Chondrocyte (in vitro differentiated cells): ENCODE data around the gene COL19A1. TPM values are rescaled to one million over a fixed set of nuclear protein-coding genes. Genes with fewer than 3 reads are reported as not detected.

Experiments
- DNase-seq: peaks from one replicate; pipeline ENCODE4 v3.0.0; 2021; ENCODE audit warnings: mixed read lengths, low spot score
- H3K27ac Mint-ChIP-seq: one replicate; pipeline ENCODE4 v1.8.0; 2021; ENCODE audit warnings: mild to moderate bottlenecking, moderate library complexity, mixed read lengths; ENCODE audit not compliant: unreplicated experiment
- H3K27me3 Mint-ChIP-seq: 2 replicates; pipeline ENCODE4 v1.8.0; 2021; ENCODE audit warnings: low read depth, mixed read lengths
- H3K36me3 Mint-ChIP-seq: 2 replicates; pipeline ENCODE4 v1.8.0; 2021; ENCODE audit warnings: low read depth, mixed read lengths
- H3K4me1 Mint-ChIP-seq: 2 replicates; pipeline ENCODE4 v1.8.0; 2021; ENCODE audit warnings: low read depth, mild to moderate bottlenecking, mixed read lengths
- H3K4me3 Mint-ChIP-seq: one replicate; pipeline ENCODE4 v1.8.0; 2021; ENCODE audit warnings: mild to moderate bottlenecking, moderate library complexity, mixed read lengths; ENCODE audit not compliant: unreplicated experiment
- H3K9me3 Mint-ChIP-seq: 2 replicates; pipeline ENCODE4 v1.8.0; 2021; ENCODE audit warnings: low read depth, mixed read lengths
- total RNA-seq: library from RNA; stranded (reverse); gene quantifications from 3 replicates; pipeline ENCODE4 v1.2.1, GENCODE V29; 2021
- TF ChIP-seq, protein P1 (sequence below): fragments of 200-600 bp; sonication (generic); IDR thresholded peaks from 2 replicates; pipeline ENCODE4 v1.5.0; 2021; ENCODE audit warnings: antibody characterized with exemption, mild to moderate bottlenecking, moderate library complexity

COL19A1 gene
- total RNA-seq, 1 donor from 2014 or later: 2.0 TPM

DNA sequence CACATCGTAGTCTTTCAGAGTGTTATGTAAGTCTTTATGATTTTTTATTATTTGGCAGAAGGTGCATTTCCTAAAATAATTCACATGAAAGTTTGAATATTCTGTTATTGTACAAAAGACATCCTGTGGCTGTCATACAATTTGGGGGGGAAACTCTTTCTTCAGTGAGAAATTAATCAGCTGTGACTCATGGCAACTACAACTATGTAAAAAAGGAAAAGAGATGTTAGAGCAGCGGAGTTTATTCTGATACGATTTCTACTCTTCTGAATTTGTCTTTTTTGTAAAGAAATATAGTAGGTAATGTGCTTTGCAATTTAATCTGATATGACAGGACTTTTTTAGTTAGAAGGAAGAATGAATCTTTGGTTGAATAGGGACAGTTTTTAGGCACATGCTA, 14.2 kb downstream of the COL19A1 start:
- Mint-ChIP-seq H3K4me1 (peaks cover 3% of the 10 kb centered on the region), H3K9me3 (no peaks in the 10 kb centered on the region), H3K36me3 (no peaks in the 10 kb centered on the region), H3K27me3 (no peaks in the 10 kb centered on the region), H3K27ac (no peak overlapping the region), H3K4me3 (no peak overlapping the region)
- DNase-seq: no peak
- TF ChIP-seq, protein P1, sequence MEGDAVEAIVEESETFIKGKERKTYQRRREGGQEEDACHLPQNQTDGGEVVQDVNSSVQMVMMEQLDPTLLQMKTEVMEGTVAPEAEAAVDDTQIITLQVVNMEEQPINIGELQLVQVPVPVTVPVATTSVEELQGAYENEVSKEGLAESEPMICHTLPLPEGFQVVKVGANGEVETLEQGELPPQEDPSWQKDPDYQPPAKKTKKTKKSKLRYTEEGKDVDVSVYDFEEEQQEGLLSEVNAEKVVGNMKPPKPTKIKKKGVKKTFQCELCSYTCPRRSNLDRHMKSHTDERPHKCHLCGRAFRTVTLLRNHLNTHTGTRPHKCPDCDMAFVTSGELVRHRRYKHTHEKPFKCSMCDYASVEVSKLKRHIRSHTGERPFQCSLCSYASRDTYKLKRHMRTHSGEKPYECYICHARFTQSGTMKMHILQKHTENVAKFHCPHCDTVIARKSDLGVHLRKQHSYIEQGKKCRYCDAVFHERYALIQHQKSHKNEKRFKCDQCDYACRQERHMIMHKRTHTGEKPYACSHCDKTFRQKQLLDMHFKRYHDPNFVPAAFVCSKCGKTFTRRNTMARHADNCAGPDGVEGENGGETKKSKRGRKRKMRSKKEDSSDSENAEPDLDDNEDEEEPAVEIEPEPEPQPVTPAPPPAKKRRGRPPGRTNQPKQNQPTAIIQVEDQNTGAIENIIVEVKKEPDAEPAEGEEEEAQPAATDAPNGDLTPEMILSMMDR: no peak

DNA sequence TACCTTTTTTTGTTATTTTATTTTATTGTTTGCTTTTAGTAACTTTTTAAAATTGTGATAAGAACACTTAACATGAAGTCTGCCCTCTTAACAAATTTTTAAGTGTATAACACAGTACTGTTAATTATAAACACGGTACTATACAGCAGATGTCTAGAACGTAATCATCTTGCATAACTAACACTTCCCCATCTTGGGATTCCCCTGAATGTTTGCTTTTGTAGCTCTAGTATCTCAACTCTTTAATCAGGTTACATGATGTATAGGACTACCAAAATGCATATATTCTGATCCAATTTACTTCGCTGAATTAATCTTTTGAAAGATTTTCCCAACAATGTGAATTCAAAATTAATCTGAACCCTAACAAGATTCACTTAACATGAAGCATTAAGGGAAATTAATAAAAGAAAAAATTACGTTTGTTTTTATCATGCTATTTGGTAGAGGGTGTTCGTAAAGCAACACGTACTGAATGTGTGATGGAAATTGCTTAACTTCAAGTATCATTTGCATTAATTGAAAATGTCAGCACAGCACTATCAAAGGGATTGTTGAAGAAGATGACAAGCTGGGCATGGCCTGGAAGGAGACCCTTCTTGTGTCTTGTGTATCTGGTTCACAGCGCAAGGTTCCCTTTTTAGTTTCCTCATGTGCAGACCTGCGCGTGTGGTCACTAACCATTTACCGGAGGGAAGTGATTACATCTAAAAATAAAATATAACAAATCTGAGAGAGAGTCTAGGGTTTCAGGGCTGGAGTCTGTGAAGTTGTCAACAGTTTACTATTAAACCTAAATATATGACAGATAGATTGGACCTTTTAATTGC, 15.2 kb downstream of the COL19A1 start:
- DNase-seq: no peak
- Mint-ChIP-seq H3K4me1 (peaks cover 3% of the 10 kb centered on the region), H3K9me3 (no peaks in the 10 kb centered on the region), H3K4me3 (no peak overlapping the region), H3K27ac (no peak overlapping the region), H3K27me3 (no peaks in the 10 kb centered on the region), H3K36me3 (no peaks in the 10 kb centered on the region)
- TF ChIP-seq, protein P1: no peak

DNA sequence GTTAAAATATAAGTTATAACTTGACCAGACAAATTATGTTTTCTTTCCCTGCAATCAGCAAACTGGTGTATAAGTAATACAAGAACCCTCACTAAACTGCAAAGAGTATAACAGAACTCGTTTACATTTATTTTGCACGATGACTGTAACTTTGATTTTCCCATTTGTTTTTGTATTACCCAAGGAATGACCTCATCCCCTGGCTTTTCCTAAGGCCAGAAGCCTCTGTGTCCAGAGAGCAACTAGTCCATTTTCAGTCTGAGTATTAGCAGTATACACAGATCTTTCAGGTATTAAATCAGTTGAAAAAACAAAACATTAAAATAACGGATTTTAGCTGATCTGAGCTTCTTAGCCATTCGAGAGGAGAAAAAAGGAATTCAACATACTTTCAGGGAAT, 17.2 kb downstream of the COL19A1 start:
- Mint-ChIP-seq H3K4me3 (no peak overlapping the region), H3K9me3 (no peaks in the 10 kb centered on the region), H3K27ac (no peak overlapping the region), H3K36me3 (no peaks in the 10 kb centered on the region), H3K27me3 (no peaks in the 10 kb centered on the region), H3K4me1 (peaks cover 3% of the 10 kb centered on the region)
- no peak for DNase-seq
- TF ChIP-seq, protein P1: no peak

DNA sequence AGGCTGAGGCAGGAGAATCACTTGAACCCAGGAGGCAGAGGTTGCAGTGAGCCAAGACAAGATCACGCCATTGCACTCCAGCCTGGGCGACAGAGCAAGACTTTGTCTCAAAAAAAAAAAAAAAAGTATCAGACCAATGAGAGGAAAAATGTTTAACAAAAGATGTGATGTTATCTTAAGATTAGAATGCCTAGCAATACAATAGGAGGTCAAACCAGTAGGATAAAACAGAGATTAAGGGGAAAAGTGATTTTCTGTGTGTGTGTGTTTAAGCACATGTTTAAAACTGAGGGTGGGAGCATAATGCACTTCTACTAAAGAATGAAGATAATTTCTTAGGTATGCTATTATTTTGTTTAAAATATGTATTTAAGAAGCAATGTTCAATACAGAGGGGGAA, 17.9 kb downstream of the COL19A1 start:
- DNase-seq: no peak
- no peak overlapping the region for H3K4me3 Mint-ChIP-seq
- TF ChIP-seq, protein P1: no peak
- no peak overlapping the region for H3K27ac Mint-ChIP-seq
- H3K27me3 Mint-ChIP-seq: no peaks in the 10 kb centered on the region
- H3K9me3 Mint-ChIP-seq: peaks cover under 1% of the 10 kb centered on the region
- H3K4me1 Mint-ChIP-seq: peaks cover 3% of the 10 kb centered on the region
- no peaks in the 10 kb centered on the region for H3K36me3 Mint-ChIP-seq

DNA sequence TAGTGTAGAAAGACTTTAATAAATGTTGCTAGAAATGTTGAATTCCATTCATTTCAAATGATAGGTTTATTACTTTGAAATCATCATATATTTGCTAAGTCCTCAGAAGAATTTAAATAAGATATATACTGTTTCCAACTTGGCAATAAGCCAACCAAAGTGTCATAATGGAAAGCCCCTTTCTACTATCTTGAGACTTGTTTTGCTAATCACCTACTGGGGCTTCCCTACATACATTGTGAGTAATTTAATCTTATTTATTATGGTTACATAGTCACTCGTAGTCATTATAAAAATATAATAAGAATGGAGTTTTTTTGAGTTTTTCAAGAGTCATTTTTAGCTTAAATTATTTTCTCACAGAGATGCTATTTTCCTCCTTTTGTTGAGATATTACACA, 20.7 kb downstream of the COL19A1 start:
- no peak overlapping the region for H3K27ac Mint-ChIP-seq
- peaks cover 9% of the 10 kb centered on the region for H3K9me3 Mint-ChIP-seq
- H3K4me1 Mint-ChIP-seq: peaks cover 6% of the 10 kb centered on the region
- no peak for DNase-seq
- H3K4me3 Mint-ChIP-seq: no peak overlapping the region
- TF ChIP-seq, protein P1: no peak
- H3K27me3 Mint-ChIP-seq: no peaks in the 10 kb centered on the region
- peaks cover 3% of the 10 kb centered on the region for H3K36me3 Mint-ChIP-seq
